GM21367 (cell line): Measurements from ENCODE around the gene SCUBE2.

Source experiments
- ATAC-seq: cut with Tn5 transposase; IDR thresholded peaks from one replicate; pipeline ENCODE4 v1.9.1; 2021; ENCODE audit not compliant: unreplicated experiment

Gene SCUBE2

DNA sequence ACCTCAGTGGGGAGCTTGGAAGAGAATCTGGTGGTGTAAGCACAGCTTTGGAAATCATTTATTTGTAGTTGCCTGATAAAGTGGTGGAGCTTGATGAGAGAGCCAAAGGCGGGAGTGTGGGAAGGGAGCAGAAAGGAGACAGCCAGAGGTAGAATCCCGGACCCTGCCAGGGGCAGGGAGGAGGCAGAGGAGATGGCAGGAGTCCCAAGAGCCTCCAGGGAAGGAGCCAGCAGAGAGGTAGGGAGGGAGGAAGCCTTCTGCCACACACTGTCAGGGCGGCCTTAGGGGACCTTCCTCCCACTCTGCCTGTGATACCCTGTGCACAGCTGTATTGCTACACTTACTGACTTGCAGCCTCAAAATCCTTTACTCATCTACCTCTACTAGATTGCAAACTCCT, 15.4 kb downstream of the SCUBE2 start:
- no peak for ATAC-seq

DNA sequence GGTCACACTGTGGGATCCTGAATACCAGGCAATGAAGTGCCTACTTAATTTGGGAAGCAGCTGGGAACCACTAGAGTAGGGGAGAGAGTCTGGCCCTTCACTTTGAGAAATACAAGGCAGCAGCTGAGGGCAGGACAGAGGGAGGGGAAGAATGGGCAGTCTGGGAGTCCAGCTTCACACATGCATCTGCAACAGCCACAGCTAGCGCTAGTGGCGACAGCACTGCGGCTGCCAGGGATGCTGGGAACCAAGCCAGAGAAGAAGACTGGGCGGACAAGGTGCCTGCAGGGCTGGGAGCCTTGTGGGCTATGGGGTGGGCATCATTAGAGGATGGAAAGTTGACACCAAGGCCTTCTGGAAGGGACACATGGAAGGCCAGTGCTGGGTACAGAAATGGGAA, 15.8 kb downstream of the SCUBE2 start:
- ATAC-seq = no peak

DNA sequence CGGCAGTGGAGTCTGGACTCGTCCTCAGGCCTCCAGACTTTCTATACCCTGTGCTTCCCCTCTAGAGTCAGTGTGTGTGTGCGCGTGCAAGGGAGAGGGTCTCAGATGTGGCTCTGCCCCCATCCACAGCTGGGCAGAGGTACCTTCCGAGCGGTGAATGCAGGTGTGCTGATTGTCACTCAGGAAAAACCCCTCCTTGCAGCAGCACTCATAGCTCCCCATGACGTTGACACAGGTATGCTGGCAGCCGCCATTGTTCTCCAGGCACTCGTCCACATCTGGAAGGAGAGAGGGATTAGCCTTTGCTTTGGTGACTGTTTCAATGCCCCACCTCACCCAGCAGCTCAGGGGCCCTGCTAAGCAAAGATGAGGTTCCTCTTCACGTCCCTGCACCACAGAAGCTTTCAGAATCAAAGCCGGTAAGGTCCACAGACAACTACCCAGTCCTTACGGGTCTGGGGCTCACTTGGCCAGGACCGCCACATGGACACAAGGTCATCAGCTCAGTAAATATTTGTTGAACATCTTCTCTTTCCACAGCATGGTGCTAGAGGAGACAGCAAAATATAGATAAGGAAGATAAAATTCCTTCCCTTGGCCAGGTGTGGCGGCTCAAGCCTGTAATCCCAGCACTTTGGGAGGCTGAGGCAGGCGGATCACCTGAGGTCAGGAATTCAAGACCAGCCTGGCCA, 16.9 kb downstream of the SCUBE2 start:
- no peak for ATAC-seq

DNA sequence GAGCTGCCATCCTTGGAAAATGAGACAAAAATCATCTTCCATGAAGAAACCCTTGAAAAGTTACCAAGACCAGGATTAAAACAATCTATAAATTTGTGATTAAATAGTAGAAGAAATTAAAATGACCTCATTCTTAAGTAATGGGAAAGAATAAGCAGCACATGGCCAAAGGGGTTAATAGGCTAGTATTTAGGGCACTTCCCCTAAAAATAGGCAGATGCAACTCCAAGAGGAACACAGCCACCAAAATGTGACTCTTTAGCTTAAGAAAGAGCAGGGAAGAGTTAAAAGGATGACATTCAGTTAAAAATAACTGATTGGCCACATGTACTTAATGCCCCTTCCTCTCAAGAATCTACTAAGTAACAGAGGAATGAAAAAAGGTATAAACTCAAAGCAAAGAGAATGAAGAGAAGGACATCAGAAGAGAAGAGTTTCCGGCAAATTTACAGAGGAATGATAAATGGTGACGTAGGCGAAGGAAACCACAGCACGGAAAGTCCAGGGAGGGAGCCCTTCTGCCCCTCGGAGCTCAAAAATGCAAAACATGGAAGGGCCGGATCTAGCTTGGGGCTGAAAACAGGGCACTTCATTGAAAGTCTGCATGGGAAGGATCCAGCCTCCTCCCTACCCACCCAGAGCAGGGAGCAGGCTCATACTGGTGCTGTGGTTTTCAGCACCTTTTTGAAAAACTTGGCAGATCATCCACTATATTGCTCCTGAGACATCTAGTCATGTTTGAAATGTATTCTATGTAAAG, 17.8 kb downstream of the SCUBE2 start:
- no peak for ATAC-seq

DNA sequence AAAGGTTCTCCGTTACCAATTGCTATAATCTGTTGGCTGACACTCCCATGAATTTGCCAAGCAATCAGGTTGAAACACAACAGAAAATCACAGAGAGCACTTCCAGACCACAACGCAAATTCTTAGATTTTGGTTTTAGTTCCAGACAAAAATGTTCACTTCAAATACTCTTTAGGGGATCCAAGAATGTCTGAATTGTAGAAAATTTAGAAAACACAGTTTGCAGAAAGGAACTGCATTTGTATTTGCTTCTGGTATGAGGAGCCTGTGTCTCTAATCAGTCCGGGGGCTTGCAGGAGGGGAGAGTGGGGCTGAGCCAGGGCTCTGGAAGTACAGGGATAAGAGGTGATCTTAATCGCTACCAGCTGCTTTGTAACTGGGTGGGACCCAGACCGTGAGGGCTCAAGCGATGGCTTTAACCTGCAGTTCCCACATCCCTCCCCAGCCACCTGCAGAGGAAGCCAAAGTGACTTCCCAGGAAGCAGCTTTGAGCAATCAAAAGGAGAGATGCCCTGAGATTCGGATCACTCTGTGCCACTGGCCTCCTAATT, 18.7 kb downstream of the SCUBE2 start:
- no peak for ATAC-seq

DNA sequence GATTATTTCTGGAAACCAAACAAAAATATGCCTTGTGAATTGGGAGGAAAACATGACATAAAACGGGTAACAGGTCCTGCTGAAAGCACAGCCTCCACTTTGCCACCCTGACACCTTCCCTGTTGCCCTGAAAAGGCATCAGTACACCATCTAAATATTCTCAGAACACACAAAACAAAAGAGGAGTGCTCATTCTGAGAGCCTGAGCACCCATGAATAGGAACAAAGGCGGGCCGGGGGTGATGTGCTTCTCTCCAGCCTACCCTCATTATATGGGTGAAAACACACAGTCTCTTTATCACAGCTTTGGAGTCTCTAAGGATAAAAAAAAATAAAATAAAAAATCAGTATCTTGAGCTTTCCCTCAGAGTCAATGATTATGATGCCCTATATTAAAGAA, 19.7 kb downstream of the SCUBE2 start:
- no peak for ATAC-seq

DNA sequence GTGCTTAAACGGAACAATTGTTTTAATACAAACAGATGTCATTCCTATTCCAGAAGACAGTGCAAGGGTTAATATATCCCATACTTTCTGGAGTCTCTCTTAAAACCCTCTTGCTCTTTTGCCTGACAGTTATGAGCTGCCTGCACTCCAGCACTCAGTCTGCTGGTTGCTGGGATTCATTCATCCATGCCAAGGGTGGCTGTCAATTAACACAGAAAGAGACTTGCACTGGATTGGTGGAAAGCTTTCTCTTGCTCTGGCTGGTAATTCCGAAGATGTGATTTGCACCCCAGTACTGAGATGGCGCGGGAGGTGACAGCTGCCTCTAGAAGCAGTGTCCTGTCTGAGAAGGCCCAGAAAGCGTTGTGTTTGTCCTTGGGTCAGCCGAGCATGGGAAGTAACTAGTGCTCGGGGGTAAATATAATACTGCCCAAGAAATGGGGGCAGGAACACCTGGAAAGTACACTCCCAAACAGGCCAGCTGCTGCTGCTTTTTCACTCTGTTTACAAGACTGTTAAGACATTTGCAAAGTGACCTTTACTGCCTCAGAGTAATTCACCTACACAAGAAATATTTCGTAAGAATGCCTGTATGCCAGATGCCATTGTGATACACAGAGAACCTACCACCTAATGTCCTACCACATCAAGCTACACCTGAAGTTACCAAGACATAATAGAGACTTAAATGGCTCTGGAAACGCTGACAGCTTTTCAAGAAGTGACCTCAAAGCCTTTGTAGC, 20.5 kb downstream of the SCUBE2 start:
- ATAC-seq = no peak

DNA sequence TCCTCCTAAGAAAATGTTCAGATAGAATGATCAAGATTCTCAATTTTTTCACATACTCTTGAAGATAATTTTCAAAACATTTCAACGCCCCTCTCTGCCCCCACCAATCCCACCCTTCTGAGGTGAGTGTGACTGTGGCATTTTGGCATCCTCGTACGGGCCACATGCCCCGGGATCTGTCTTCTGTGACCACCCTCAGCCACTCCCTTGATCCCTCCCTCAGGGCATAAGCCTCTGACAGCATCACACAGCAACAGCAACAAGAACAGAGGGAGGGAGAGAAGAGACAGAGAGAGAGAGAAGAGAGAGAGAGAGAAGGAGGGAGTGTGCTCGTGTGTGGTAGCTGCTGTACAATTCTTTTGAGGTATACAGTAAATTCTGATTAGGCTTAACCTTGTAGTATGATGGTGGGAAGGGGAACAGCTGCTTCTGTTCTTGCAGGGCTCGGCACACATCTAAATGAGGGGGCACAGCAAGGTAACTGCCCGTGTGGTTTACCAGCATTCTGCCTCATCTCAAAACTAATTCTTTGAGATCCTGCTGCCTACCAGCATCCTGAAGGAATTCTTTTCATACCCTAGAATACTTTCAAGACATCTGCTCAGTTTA, 21.4 kb downstream of the SCUBE2 start:
- no peak for ATAC-seq

DNA sequence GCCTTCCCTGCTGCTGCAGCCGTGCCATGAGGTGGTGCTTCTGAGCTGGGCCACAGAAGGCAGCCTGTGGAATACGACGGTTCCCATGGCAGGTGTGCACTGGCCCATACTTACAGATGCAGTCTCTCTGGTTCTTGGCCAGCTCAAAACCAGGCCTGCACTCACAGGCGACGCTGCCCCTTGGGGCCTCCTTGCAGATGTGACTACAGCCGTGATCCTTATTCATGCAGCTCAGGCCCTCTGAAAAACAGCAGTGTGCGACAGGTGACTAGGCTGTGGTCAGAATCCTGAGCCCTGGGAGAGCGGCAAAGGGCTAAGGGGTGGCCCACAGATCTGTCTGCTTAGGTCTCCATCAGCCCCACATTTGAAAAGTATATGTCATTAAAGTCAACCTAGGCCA, 22.1 kb downstream of the SCUBE2 start:
- ATAC-seq = no peak

DNA sequence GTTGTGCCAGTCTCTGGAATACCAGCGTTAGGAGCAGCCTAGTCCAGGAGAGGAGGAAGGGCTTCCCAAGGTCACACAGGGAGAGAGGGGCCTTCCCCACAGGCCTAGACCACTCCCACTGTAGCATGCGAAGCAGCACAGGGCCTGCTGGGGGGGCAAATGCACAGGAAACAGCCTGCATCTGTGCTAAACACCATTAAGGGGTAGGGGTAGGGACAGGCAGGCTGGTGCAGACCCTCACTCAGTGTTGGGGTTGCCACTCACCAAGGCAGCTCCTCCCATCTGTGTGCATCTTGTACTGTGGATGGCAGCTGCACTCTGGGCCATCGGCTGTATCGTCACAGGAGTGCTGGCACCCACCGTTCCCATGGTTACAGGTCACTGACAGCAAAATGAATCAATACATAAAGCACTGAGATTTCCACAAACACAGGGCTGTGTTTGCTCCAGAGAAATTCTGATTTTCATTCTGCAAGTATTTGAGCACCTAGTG, 24.9 kb downstream of the SCUBE2 start:
- no peak for ATAC-seq

DNA sequence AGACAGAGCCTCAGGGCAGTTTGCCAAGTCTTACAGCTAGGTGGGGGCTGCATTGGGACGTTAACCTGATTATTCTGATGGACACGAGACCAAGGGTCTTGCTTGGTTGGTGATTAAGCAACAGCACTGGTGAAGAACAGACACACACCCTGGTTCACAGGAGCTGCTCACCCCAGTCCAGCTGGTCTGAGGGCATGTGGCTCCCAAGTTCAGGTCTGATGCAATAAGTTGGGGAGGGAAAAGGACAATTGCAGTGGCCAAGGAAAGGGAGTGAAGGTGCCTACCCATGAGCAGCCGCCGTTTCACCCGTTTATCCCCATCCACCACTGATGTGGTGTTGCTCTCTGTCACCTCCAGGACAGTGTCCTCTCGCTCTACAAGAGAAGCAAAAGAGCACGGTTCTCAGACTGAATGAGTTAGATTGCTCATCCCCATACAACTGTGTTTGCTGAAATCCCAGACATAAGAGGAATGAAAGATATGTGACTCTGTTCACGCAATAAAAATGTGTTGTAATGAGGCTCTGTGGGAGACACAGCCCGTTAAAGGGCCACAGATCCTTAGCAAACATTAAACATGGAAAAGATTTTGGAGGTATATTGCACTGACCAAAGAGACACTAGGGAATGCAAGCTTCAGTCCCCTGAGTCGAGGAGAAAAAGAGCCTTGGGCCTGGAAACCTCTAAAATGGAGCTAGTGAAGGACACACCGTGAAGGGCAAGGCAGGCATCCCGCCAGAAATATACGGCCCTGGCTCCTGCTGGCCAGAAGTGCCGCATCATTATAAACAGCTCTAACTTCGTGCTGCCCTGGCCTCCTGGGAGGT, 25.6 kb downstream of the SCUBE2 start:
- no peak for ATAC-seq

DNA sequence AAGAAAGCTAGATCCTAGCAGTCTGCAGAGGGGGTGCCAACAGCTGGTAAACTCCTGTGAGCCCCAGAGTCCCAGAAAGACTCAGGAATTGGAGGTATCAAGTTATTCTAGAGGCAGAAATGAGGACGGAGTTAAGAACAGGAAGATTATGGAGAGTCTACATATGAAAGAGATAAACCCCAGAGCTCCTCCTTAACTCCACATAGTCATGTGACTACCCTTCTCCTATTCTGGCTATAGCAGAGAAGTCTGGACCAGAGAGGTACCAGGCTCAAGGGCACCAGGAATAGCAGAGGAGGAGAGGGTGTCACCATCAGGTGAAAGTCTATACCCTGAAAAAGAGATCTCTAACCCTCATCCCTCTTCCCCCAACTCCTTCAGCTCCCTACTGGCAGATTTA, 29.6 kb downstream of the SCUBE2 start:
- ATAC-seq = no peak

DNA sequence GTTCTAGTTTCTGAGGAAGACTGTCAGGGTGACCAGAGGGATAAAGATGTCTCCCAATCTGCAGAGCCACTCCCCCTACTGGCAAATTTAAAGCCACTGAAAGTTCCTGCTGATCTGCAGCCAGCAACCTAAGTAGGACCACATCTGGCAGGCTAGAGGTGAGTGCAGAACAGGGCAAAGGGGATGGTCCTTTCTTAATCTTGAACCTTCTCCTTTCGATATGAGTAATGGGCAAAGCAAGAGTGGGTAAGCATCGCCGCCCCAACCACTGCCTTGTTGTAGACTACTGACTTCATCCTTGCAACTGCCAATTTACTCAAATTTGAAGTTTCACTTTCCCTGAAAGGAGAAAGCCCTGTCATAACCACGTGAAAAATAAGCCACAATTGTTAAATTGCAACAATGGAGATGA, 30.7 kb downstream of the SCUBE2 start:
- peak; percentile 98 for ATAC-seq

DNA sequence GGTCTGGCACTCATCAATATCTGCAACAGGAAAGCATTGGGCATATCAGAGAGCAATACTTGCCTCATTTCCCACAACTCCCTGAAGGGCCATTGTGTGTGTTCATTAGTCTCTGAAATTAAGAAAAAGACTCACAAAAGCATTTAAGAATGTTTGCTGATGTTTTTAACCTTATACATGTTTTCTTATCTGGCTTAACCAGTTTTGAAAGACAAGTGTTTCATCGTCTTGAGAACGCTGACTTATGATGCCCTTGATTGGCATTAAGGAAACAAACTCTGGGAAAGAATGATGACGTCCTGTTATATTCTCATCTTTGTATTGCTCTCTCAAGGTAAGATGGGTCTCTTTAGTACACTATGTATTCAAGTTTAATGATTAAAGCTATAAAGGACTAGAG, 32.0 kb downstream of the SCUBE2 start:
- ATAC-seq = no peak

DNA sequence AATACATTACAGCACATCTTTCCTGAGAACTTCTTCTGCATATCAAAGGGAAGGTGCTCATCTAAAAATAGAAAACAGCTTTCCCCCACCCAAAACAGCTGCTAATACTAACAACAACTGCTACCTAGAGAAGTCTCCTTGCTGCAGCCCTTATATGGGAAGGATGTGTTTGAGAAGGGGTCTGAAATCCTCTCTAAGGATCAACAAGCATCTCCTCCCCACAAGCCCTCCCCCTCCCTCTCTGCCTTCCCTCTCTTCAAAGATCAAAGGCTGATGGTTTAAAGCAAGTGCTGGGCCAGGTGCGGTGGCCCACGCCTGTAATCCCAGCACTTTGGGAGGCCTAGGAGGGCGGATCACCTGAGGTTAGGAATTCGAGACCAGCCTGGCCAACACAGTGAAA, 33.5 kb downstream of the SCUBE2 start:
- ATAC-seq = no peak

DNA sequence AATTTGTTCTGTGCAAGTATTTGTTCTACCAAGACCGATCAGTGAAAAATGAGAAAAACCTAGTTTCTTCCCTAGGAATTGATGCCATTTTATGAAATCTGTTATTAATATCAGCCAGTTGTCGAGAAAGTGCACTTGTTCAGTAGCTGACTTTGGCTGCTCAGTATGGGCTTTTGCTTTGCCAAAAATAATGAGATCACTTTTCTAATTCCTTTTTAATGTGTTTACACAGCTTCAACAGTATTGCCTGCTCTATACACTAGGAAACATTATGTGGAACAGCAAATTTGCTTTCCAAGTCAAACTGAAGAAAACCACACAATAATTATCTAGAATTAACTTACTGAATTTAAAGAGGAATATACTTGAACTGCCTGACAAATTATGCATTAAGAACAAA, 34.4 kb downstream of the SCUBE2 start:
- no peak for ATAC-seq

DNA sequence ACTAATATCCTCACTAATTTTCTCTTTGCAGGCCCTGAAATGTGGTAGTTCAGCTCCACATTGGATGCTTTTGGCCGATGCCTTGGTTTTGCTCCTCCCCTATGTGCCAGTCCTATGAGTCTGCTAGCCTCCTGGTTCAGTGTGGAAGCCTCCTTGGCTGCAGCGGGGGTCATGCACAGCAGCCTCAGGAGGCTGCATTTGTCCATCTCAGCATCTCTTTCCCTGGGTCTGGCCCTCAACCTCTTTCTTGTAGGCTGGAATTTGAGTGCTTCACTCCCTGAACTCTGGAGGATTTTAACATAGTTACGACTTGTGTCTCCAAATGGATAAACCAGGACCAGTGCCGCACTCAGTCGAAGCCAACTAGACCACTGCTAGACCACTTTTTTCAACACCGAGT, 34.9 kb downstream of the SCUBE2 start:
- no peak for ATAC-seq

DNA sequence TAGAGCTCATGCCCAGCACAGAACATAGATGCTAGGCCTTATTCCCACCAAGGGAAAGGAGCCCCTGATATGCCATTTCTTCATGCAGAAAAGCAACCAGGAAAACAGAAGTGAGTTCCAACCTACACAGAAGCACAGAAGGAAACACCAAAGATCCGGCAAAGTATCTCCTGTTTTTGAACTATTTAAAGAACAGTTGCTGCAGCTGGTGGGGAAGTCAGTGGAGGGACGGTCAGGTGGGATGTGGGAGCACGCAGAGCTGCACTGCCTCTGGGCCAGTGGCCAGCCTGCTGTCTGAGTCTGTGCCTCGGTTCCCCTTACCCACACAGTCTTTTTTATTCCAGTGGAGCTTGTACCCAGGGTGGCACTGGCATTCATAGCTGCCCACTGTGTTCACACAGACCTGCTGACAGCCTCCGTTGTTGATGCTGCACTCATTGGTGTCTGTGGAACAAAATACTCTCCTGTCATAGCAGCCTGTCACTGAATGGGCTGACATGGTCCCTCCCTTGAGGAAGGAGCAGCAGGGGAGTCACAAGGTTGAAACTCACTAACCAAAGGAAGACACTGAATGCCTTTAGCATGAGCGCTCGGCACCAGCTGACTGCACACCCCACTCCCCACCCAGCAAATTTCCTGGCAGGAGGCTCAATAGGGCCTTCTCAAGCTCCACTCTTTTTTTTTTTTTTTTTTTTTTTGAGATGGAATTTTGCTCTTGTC, 37.9 kb downstream of the SCUBE2 start:
- ATAC-seq = no peak

DNA sequence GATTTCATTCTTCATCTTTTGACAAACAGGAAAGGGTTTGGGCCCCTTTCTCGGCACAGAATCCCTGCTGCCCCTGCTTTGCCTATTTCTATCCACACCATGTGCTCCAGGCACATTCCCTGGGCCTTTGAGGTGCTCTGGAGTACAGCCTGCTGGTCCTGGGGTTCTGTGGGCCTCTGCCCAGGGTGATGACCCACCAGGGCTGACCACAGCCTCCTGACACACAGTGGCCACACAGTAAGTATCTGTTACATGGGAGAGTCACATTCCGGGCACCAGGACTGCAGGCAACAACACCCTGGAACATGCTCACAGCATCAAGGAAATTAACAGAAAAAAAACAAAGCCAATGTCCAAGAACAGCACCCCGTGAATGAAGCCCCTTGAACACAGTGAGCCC, 39.1 kb downstream of the SCUBE2 start:
- ATAC-seq = no peak

DNA sequence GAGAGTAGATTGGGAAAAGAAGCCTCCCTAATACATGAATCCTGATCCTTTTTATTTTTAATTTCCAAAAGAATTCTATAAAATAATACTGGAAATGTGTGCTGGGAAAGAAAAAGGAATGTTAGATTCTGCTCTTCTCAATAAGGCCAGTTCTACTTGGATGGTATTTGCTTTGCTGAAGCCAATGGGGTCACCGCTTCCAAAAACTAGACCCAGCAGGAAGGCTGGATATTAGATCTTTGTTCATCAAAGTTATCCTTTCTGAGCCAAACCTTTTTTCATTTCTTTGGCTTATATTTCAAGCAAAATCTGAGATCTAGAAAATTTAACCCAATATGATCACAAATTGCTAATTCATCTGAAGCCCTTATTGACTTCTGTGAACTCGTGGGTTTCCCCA, 41.4 kb downstream of the SCUBE2 start:
- ATAC-seq = no peak
